GM21515 (cell line): Measurements from ENCODE around the gene PSG11.
"Not testable (repeated sequence)": the region's sequence is repeated elsewhere in the genome, so short reads cannot be mapped to it uniquely, and the experiment has no call there.

Experiments
- ATAC-seq: cut with Tn5 transposase; IDR thresholded peaks from one replicate; pipeline ENCODE4 v1.9.1; 2021; ENCODE audit not compliant: unreplicated experiment

PSG11 gene

GRCh38 chr19:42989851-42990250 lies 36.4 kb downstream of the PSG11 start:
- no peak for ATAC-seq

- not testable (repeated sequence) for ATAC-seq
Observed at GRCh38 chr19:42989186-42989585, 37.1 kb downstream of the PSG11 start.

GRCh38 chr19:42988206-42988605 lies 38.1 kb downstream of the PSG11 start:
- not testable (repeated sequence) for ATAC-seq

- ATAC-seq, result no peak
Observed at GRCh38 chr19:42985588-42985987, 40.7 kb downstream of the PSG11 start.

GRCh38 chr19:42982111-42982510 lies 44.2 kb downstream of the PSG11 start:
- not testable (repeated sequence) for ATAC-seq

- ATAC-seq, result not testable (repeated sequence)
Observed at GRCh38 chr19:42971451-42971850, 54.8 kb downstream of the PSG11 start.

GRCh38 chr19:42965176-42965575 lies 61.1 kb downstream of the PSG11 start:
- ATAC-seq, result no peak

- ATAC-seq, result no peak
Observed at GRCh38 chr19:42961119-42961518, 65.2 kb downstream of the PSG11 start.
